Stimulated activated naive CD8-positive, alpha-beta T cell treated with anti-CD3 and anti-CD28 coated beads, Interleukin-15, Interleukin-2, amounts not matched to agents 100 U/mL and 50 U/mL, for 24 hours (primary cell): ENCODE results near the gene ATMIN.
A peak's percentile ranks its signal among the peaks of the same experiment; 100 is the strongest.

Experiments used
- ATAC-seq: fragments of 150-1000 bp; cut with Tn5 transposase; one replicate; pipeline ENCODE4 v1.10.0; 2021
- DNase-seq: peaks from one replicate; pipeline ENCODE4 v3.0.0; 2021

Gene ATMIN

DNA sequence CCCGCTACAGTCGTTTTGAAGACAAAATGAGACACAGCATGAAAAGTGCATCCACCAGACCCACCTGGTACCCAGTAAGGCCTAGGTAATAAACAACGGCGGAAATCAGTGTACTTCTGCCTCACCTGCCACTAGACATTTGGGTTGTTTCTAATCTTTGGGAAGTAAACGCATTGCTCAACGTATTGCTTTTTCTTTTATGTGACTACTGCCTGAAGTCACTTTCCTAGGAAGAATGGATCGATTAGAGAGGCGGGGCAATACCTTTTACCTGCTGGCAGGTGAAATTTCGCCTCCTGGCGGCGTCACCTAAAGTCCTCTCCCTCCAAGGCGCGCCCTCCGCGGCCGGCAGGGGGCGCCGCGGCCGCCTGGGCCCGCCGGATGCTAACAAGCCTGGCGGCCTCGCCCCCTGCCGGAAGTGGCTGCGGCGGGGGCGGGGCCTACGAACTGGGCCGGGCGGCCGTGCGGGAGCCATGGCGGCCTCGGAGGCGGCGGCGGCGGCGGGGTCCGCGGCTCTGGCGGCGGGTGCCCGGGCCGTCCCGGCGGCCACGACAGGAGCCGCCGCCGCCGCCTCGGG, at the start of gene ATMIN:
Gene ATMIN, plus strand, starts transcription at position 445 of the 577 bp plus-strand sequence. Its CDS starts 29 bp downstream, at position 474.
- peak; percentile 94 for ATAC-seq
- peak; percentile 90 for DNase-seq

DNA sequence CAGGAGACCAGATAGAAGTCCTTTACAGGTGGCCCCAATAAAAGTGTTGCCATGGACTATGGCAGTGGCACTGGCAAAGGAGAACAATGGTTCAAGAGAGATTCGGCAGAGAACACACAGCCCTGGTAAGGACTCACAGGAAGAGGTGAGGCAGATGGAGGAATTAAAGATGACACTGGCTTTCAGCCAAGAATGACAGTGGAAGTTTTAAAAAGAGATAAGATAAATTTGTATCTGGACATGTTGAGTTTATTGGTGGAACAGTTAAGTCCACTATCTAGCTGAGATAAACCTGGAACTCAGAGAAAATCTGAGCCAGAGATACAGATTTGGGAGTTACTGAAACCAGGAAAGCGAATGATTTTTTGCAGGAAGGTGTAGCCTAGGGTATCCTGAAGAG, 49.1 kb upstream of the ATMIN start:
- DNase-seq: no peak
- no peak for ATAC-seq

GRCh38 chr16:80988756-80989155, 46.9 kb upstream of the ATMIN start:
- ATAC-seq: no peak
- no peak for DNase-seq

- no peak for ATAC-seq
These were observed 45.8 kb upstream of the ATMIN start for GRCh38 chr16:80989801-80990200.

DNA sequence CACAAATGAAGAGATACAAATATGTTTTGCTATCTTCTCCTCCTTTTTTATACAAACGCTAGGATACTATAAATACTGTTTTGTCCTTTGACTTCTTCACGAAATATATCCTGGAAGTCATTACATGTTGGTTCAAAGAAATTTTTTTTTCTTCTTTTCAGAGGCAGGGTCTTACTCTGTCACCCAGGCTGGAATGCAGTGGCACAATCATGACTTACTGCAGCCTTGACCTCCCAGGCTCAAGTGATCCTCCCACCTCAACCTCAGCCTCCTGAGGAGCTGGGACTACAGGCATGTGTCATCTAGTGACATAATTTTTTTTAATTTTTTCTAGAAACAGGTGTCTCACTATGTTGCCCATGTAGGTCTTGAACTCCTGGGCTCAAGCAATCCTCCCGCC, 45.1 kb upstream of the ATMIN start:
- ATAC-seq (no peak), DNase-seq (no peak)

More at GRCh38 chr16:80989801-80990200, 45.8 kb upstream of the ATMIN start:
- DNase-seq: no peak

DNA sequence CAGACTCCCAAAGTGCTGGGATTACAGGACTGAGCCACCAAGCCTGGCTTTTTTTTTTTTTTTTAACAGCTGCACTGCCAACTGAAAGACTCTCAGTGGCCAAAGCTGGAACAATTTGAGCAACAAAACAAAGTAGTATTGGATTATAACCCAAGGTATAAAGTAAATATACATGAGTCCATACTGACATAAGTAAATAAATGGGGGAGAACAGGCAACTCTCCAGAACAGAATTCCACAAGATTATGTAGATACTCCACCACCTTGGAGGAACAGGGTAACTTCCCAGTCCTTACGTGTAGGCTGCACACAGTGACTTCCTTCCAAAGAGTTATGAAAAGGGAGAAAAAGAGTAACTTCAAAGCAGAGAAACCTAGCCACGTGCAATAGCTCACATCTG, 44.7 kb upstream of the ATMIN start:
- ATAC-seq (no peak), DNase-seq (no peak)

- no peak for DNase-seq
- no peak for ATAC-seq
These were observed 43.7 kb upstream of the ATMIN start for GRCh38 chr16:80991792-80992430.

GRCh38 chr16:80992676-80993293, 42.9 kb upstream of the ATMIN start:
- ATAC-seq (no peak), DNase-seq (no peak)

DNA sequence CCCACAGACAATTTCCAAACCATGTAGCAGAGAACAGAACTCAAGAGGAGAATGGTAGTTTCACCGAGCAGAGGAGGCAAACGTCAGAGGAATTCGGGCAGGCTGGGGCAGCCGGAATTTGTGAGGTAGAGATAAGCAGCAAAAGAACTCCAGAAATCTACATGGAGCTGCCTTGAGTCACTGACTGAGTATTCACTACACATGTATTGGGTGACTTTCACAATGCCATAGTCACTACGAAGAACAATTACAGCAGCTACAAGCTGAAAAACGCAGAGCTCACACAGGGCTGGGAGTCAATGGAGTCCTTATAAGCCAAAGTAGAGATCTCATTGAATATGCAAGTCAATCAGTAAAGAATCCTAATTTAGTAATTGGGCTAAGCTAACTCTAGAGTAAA, 42.3 kb upstream of the ATMIN start:
- ATAC-seq (no peak), DNase-seq (no peak)

DNA sequence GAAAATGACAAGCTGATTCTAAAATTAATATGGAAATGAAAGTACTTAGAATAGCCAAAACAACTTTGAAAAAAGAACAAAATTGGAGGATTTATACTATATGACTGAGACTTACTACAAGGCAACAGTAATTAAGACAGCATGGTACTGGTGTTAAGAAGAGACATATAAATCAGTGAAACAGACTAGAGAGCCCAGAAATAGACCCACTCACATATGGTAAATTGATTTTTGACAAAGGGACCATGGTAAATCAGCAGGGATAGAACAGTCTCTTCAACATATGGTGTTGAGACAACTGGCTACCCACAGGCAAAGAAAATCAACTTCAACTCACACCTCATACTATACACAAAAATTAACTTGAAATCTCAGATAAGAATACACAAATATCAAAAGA, 41.8 kb upstream of the ATMIN start:
- ATAC-seq: no peak
- DNase-seq: no peak

- DNase-seq (no peak), ATAC-seq (no peak)
These were observed 41.2 kb upstream of the ATMIN start for GRCh38 chr16:80994451-80994850.

GRCh38 chr16:80996688-80997138, 38.9 kb upstream of the ATMIN start:
- ATAC-seq: no peak
- no peak for DNase-seq

DNA sequence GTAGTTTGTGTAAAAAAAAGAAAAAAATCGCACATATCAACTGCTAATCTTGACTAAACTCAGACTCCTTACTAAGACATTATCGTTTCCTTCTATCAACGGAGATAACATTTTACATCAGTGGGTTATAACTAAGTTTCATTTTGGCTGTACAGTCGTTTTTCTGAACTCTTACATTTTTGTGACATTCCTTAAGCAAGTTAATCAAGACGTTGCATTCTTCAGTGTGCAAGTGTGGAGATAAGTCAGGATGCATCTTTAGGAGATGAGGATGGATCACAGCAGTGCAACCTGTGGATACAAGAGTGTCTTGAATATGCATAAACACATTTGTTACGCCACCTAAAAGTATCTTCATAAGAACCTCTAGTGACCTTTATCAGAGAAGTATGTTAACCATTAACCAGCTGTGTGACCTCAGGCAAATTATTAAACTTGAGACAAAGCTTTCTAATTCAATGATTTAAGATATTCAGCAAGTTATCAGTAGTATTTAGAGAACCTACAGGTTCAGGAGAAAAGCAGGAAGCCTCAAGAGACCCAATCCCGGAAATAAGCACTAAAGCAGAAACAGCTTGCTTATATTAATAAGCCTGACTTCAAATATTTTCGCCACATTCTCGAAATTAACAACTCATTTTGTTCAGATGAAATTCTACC, 38.4 kb upstream of the ATMIN start:
- no peak for DNase-seq
- ATAC-seq: peak; percentile 36

DNA sequence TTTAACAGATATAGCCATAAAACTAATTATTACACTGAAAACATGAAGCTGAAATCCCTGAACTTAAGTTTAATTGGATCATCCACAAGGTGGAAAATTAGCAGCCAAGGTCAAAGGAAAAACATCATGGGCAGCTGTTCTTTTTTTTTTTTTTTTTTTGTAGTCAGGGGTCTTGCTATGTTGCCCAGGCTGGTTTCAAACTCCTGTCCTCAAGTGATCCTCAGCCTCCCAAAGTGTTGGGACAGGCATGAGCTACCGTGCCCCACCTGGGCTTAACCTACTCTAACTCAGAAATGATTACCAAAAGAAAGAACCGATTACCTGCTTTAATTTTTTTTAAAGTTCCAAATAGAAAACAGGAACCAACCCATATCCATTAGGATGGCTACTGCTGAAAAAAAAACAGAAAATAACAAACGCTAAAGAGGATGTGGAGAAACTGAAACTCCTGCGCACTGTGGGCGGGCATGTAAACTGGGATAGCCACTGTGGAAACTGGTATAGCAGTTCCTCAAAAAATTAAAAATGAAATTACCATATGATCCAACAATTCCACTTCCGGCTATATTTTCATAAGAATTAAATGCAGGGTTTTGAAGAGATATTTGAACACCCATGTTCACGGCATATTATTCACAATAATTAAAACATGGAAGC, 37.5 kb upstream of the ATMIN start:
- no peak for DNase-seq
- ATAC-seq: no peak

DNA sequence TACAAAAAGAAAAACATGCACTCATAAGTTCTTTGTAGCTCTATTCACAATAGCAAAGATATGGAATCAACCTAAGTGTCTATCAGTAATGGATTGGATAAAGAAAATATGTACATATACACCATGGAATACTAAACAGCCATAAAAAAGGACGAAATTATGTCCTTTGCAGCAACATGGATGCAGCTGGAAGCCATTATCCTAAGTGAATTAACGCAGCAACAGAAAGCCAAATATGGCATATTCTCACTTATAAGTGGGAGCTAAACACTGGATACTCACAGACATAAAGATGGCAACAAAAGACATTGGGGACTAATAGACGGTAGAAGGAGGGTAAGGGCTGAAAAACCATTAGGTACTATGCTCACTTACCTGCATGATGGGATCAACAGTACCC, 34.8 kb upstream of the ATMIN start:
- no peak for ATAC-seq
- no peak for DNase-seq

- ATAC-seq: no peak
- no peak for DNase-seq
These were observed 34.3 kb upstream of the ATMIN start for GRCh38 chr16:81001330-81001729.

GRCh38 chr16:81003064-81003463, 32.6 kb upstream of the ATMIN start:
- ATAC-seq (no peak), DNase-seq (no peak)

- ATAC-seq (no peak), DNase-seq (peak; percentile 17)
These were observed 31.8 kb upstream of the ATMIN start for GRCh38 chr16:81003610-81004460.

GRCh38 chr16:81004646-81005353, 30.8 kb upstream of the ATMIN start:
- ATAC-seq (no peak), DNase-seq (no peak)

DNA sequence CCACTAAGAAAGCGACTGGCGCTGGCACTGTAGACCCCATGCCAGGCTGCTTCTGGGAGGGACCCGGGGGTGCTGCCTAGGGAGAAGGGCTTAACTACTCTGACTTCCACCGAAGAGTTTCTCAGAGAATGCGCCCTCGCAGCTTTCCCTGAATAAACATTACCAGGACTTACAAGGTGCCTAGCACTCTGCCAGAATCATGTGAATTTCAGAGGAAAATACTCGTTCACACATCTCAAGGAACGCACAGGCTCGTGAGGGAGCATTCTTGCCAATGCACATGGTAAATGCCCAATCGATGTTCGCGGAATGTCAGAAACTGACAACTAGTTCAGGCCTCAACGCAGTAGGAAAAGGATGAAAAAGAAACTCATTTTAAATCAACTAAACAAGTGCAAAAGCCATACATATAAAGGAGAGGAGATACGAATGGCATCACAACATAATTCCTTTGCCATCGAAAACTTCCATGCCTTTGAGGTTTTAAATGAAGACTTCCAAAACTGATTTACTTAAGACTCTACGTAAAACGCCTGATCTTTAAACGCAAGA, 30.0 kb upstream of the ATMIN start:
- no peak for DNase-seq
- ATAC-seq: no peak
